ENCODE results near the gene SPIN1. TPM values are rescaled to one million over a fixed set of nuclear protein-coding genes. Genes with fewer than 3 reads are reported as not detected.

The SPIN1 gene
- total RNA-seq, 1 donor from 2014 or later, result 64.2 TPM

DNA sequence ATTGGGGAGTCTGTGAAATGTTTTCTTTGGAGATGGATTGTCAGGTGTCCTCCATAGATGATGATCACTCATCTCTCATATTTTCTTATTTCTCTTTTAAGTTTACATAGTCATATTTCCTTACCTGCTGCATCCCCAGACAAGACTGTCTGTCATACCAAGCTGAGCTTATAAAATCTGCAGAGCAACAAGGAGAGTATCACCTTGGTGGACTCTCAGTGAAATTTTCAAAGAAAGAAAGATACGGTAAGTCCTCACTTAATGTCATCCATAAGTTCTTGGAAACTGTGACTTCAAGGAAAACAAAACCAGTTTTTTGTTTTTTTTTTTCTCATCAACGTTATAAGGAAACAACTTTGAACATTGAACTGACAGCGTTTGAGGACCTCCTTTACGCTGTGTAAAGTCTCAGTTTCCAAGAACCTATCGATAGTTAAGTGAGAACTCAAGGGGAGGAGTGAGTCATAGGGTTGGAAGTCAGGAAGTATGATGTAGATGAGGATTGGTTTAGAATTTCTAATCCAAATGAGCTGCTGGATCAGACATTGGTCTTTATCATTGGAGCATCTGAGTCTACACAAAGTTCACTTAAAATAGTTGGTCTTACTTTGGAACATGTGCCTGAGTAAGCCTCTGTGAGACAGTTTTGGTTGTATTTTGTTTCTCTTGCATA is 45.5 kb downstream of the SPIN1 start:
- DNase-seq (ENCODE audit: low spot score), result no peak

DNA sequence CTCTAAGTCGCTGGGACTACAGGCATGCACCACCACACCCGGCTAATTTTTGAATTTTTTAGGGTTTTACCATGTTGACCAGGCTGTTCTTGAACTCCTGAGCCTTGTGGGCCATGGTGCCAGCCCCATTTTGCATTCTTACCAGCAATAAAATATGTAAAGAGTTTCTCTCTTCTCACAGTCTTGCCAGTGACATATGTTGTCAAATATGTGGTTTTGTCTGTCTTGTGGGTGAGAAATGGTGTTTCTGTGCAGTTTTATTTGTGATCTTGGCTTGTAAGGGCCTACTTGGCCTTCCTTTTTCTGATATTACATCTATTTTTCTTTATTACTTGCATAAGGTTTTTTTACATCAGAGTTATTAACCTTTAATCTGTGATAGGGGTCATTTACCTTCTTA is 47.1 kb downstream of the SPIN1 start:
- DNase-seq (ENCODE audit: low spot score), result no peak

DNA sequence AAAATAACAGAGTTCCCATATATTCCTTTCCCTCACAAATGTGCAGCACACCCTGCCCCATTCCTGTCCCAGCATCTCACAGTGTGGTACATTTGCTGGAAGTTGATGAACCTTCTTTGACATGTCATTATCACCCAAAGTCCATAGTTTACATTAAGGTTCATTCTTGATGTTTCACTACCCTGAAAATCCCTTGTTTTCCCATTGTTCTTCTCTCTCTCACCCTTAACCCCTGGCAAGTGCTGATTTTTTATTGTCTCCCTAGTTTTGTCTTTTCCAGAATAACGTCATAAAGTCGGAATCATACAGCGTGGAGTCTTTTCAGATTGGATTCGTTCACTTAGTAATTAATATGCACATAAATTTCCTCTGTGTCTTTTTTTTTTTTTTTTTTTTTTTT is 48.1 kb downstream of the SPIN1 start:
- no peak for DNase-seq (ENCODE audit: low spot score)

DNA sequence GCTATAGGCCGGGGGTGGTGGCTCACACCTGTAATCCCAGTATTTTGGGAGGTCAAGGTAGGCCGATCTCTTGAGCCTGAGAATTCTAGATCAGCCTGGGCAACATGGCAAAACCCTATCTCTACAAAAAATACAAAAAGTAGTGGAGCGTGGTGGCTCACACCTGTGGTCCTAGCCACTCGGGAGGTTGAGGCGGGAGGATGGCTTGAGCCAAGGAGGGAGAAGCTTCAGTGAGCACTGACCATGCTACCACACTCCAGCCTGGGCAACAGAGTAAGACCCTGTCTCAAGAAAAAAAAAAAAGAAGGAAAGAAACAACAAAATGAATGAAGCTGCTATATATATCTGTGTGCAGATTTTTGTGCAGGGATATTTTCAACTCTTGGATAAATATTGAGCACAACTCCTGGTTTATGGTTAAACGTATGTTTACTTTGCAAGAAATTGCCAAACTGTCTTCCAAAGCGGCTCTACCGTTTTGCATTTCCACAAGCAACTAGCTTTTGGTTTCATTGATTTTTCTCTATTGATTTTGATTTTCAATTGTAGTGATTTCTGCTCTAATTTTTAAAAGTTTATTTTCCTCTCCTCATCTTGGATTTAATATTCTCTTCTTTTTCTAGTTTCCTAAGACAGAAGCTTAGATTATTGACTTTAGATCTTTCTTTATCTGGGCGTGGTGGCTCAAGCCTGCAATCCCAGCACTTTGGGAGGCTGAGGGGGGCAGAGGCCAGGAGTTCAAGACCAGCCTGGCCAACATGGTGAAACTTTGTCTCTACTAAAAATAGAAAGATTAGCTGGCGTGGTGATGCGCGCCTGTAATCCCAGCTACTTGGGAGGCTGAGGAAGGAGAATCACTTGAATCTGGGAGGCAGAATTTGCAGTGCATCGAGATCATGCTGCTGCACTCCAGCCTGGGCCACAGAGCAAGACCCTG is 49.2 kb downstream of the SPIN1 start:
- DNase-seq (ENCODE audit: low spot score), result no peak

GRCh38 chr9:88438811-88439210 is 50.6 kb downstream of the SPIN1 start:
- DNase-seq (ENCODE audit: low spot score), result no peak

DNA sequence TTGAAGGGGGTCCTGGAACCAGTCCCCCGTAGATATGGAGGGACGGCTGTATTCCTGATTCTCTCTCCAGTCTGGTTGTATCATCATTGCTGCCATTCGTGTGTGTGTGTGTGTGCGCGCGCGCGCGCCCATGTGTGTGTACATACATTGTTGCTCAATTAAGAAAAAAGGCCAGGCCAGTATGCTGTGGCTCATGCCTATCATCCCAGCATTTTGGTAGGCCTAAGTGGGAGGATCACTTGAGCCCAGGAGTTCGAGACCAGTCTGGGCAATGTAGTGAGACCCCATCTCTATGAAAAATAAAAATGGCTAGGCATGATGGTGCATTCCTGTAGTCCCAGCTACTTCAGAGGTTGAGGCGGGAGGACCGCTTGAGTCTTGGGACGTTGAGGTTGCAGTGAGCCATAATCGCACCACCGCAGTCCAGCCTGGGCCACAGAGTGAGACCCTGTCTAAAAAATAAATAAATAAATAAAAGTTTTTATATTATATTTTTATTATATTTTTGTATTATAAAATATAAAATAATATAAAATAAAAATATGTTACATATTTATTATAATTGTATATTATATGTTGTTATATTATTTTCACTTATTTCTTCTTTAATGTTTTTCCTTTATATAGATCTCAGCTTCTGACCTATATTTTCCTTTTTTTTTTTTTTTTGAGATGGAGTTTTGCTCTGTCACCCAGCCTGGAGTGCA is 53.2 kb downstream of the SPIN1 start:
- DNase-seq (ENCODE audit: low spot score), result no peak

GRCh38 chr9:88443480-88444113 is 55.4 kb downstream of the SPIN1 start:
- no peak for DNase-seq (ENCODE audit: low spot score)

GRCh38 chr9:88446728-88447127 is 58.5 kb downstream of the SPIN1 start:
- no peak for DNase-seq (ENCODE audit: low spot score)

GRCh38 chr9:88447431-88447830 is 59.2 kb downstream of the SPIN1 start:
- no peak for DNase-seq (ENCODE audit: low spot score)

GRCh38 chr9:88451160-88451559 is 62.9 kb downstream of the SPIN1 start:
- no peak for DNase-seq (ENCODE audit: low spot score)

DNA sequence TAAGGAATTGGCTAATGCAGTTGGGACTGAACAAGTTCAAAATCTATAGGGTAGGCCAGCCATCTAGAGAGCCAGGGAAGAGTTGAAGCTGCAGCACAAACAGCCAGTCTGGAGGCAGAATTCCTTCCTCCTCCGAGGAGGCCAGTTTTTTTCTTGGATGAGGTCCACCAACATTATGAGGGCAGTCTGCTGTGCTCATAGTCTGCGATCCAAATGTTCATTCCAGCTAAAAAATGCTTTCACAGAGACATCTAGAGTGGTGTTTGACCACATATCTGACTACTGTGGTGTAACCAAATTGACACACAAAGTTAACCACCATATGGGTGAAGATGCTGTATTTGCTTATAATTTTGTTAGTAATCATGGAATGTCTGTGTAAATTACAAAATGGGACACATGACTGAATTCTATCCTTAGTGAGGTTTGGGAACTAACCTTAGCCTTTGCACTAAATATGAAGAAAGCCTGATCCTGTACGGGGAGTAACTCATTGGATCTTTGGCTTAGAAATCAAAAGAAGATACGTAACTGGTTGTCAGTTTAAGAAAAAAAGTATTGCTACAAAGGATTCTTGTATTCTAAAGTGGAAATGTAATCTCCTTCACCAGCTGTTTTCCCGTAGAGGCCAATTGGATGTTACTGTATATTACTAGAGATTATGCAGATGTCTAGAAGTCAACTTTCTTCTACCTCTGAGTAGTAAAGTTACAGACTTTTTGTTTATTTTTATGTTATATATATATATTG is 70.6 kb downstream of the SPIN1 start:
- DNase-seq (ENCODE audit: low spot score), result no peak

DNA sequence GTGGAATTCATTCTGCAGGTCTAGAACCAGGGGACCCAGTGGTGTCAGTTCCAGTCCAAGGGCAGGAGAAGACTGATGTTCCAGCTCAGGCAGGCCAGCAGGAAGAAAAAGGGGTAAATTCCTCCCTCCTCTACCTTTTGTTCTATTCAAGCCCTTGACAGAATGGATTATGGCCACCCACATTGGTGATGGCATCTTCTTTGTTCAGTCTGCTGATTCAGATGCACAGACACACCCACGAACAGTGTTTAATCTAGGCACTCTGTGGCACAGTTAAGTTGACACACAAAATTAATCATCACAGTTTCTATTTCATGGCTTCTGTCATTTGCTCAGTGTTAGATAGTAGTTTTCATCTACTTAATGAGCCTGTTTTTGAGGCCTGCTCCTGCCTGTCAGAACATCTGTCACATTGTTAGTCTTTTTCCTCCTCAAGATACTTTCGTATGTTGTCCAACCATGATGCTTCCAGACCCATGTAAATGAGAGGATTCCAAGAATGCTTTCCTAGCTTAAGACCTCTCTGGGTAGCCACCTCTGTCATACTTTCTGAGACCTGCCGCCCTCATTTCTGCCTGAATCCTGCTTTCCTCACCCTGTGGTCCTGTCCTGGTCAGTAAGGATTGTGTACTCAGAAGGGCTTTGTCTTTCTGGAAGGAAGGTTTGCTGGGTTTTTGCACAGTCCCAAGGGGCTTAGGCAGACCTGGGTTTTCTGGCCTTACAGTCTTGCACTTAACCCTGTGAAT is 72.5 kb downstream of the SPIN1 start:
- no peak for DNase-seq (ENCODE audit: low spot score)

GRCh38 chr9:88462191-88462590 is 73.9 kb downstream of the SPIN1 start:
- no peak for DNase-seq (ENCODE audit: low spot score)

DNA sequence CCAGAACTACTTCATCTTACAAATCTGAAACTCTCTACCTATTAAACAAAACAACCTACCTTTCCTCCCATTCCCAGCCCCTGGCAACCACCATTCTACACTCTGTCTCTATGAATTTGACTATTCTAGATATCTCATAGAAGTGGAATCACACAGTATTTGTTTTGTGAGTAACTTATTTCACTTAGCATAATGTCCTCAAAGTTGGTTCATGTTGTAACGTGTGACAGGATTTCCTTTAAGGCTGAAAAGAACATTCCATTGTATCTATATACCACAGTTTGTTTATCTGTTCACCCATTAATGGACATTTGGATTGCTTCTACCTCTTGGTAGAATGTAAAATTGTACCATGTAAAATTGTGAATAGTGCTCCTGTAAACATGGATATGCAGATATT is 76.6 kb downstream of the SPIN1 start:
- DNase-seq (ENCODE audit: low spot score), result no peak

- DNase-seq (ENCODE audit: low spot score), result no peak
These were observed 80.0 kb downstream of the SPIN1 start for GRCh38 chr9:88468226-88468625.

- DNase-seq (ENCODE audit: low spot score), result no peak
These were observed 88.4 kb downstream of the SPIN1 start for GRCh38 chr9:88476491-88477271.

- no peak for DNase-seq (ENCODE audit: low spot score)
These were observed 89.1 kb downstream of the SPIN1 start for GRCh38 chr9:88477300-88477751.

- DNase-seq (ENCODE audit: low spot score), result no peak
These were observed 90.0 kb downstream of the SPIN1 start for GRCh38 chr9:88478246-88478645.

DNA sequence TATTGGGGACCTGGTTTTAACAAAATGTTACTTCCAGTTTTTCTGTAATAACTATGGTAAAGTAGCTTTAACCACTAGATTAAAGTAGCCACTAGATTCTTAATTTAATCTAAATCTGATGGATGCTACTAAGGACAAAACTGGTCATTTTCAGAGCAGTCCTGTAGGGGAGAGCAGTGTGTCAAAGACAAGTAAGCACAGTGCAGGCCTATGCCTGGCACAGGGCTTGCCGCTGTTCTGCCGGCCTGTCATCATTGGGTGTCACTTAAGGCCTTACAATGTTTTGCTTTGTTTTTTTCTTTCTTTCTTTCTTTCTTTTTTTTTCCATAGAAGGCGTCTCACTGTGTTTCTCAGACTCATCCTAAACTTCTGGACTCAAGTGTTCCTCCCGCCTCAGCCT is 93.7 kb downstream of the SPIN1 start:
- no peak for DNase-seq (ENCODE audit: low spot score)
